DMS79 treated with DMSO at 0.1 percent for 48 hours (cell line): ENCODE results near the gene ZKSCAN5.
A peak's percentile ranks its signal among the peaks of the same experiment; 100 is the strongest.
"Not testable (repeated sequence)": the region's sequence is repeated elsewhere in the genome, so short reads cannot be mapped to it uniquely, and the experiment has no call there.

Source experiments
- DNase-seq: peaks from one replicate; lab custom pipeline; 2025; lab: John Stamatoyannopoulos, UW

Gene ZKSCAN5

GRCh38 chr7:99497766-99498545, 6.5 kb upstream of the ZKSCAN5 start:
- no peak for DNase-seq

GRCh38 chr7:99498546-99498944, 5.9 kb upstream of the ZKSCAN5 start:
- no peak for DNase-seq

- no peak for DNase-seq
Measured at GRCh38 chr7:99499371-99499720, 5.1 kb upstream of the ZKSCAN5 start.

- DNase-seq: peak; percentile 85
Measured at GRCh38 chr7:99499721-99500636, 4.5 kb upstream of the ZKSCAN5 start, which contains the start of gene ZNF394. TSS of gene ZNF394 (minus strand) at chr7:99500281. CDS start at chr7:99500093, 188 bp downstream.

GRCh38 chr7:99500637-99501009, 3.8 kb upstream of the ZKSCAN5 start:
- no peak for DNase-seq

- DNase-seq: not testable (repeated sequence)
Measured at GRCh38 chr7:99501236-99501635, 3.2 kb upstream of the ZKSCAN5 start.

GRCh38 chr7:99504281-99504602, 220 bp upstream of the ZKSCAN5 start:
- no peak for DNase-seq

GRCh38 chr7:99505324-99505662, 831 bp downstream of the ZKSCAN5 start:
- no peak for DNase-seq

GRCh38 chr7:99514050-99514449, 9.6 kb downstream of the ZKSCAN5 start:
- no peak for DNase-seq

GRCh38 chr7:99521399-99521798, 16.9 kb downstream of the ZKSCAN5 start:
- no peak for DNase-seq

- no peak for DNase-seq
Measured at GRCh38 chr7:99525713-99526440, 21.4 kb downstream of the ZKSCAN5 start.

- DNase-seq: no peak
Measured at GRCh38 chr7:99531354-99531765, 26.9 kb downstream of the ZKSCAN5 start.

GRCh38 chr7:99535667-99536066, 31.2 kb downstream of the ZKSCAN5 start:
- no peak for DNase-seq

GRCh38 chr7:99539213-99539811, 34.9 kb downstream of the ZKSCAN5 start:
- DNase-seq: no peak

GRCh38 chr7:99540542-99540941, 36.1 kb downstream of the ZKSCAN5 start:
- no peak for DNase-seq

- DNase-seq: no peak
Measured at GRCh38 chr7:99541212-99541611, 36.8 kb downstream of the ZKSCAN5 start.

- DNase-seq: no peak
Measured at GRCh38 chr7:99543081-99543671, 38.7 kb downstream of the ZKSCAN5 start.

- DNase-seq: no peak
Measured at GRCh38 chr7:99543916-99544315, 39.5 kb downstream of the ZKSCAN5 start.

- DNase-seq: not testable (repeated sequence)
Measured at GRCh38 chr7:99545308-99545707, 40.8 kb downstream of the ZKSCAN5 start.

- DNase-seq: not testable (repeated sequence)
Measured at GRCh38 chr7:99549545-99549944, 45.1 kb downstream of the ZKSCAN5 start.

GRCh38 chr7:99551334-99551733, 46.9 kb downstream of the ZKSCAN5 start:
- no peak for DNase-seq
